Measurements from ENCODE around the gene CEBPA. TPM values are rescaled to one million over a fixed set of nuclear protein-coding genes. Genes with fewer than 3 reads are reported as not detected.

CEBPA gene
- 10 to 100 TPM; 14.1 to 19.4 TPM for polyA plus RNA-seq

DNA sequence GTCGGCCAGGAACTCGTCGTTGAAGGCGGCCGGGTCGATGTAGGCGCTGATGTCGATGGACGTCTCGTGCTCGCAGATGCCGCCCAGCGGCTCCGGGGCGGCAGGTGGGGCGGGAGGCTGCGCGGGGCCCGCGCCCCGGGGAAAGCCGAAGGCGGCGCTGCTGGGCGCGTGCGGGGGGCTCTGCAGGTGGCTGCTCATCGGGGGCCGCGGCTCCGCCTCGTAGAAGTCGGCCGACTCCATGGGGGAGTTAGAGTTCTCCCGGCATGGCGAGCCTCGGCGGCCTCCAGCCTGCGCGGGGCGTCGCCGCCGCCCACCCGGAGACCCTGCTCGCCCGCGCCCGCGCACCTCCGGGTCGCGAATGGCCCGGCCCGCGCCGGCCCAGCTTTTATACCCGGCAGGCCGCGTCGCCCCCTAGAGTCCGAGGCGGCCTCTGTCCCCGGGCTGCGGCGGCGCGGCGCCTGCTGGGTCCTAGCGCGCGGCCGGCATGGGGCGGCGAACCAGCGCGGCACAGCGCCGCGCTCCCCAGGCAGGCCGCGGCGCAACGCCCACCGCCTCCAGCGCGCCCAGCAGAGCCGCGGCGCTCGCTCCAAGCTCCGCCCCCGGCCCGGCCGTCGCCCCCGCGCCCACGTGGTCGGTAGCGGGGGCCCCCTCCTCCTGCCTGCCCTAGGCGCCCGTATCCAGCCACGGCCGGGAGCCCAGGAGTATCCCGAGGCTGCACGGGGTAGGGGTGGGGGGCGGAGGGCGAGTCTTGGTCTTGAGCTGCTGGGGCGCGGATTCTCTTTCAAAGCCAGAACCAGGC lies at the start of gene CEBPA:
CEBPA (minus strand) TSS at position 360 of the 799 bp plus-strand sequence; CDS start at position 240, 120 bp downstream.
- no peaks in the 10 kb centered on the region for H3K36me3 ChIP-seq (ENCODE audit: control insufficient read depth in 2 of 2, insufficient read depth in 2 of 2, low read length in 1 of 2)
- peaks cover 6 to 20% of the 10 kb centered on the region in 2 donors for H3K4me1 ChIP-seq (ENCODE audit: control insufficient read depth in 2 of 2, insufficient read depth in 2 of 2, low read length in 1 of 2)
- peak within 1 kb of the TSS; percentile 83 to 85 for H3K27ac ChIP-seq (ENCODE audit: low read depth in 2 of 2, low read length in 1 of 2)
- H3K4me3 ChIP-seq (ENCODE audit: low read depth in 1 of 2, low read length in 2 of 2), result peak within 1 kb of the TSS; percentile 68 to 76
- no peaks in the 10 kb centered on the region for H3K9me3 ChIP-seq (ENCODE audit: control insufficient read depth in 2 of 2, insufficient read depth in 1 of 2, low read depth in 1 of 2, low read length in 1 of 2)
- 1% methylated on average over 70 to 111 of the region's 111 CpGs for WGBS, 2 donors
- no peaks in the 10 kb centered on the region for H3K27me3 ChIP-seq (ENCODE audit: control insufficient read depth in 1 of 2, insufficient read depth in 2 of 2, low read length in 2 of 2)

DNA sequence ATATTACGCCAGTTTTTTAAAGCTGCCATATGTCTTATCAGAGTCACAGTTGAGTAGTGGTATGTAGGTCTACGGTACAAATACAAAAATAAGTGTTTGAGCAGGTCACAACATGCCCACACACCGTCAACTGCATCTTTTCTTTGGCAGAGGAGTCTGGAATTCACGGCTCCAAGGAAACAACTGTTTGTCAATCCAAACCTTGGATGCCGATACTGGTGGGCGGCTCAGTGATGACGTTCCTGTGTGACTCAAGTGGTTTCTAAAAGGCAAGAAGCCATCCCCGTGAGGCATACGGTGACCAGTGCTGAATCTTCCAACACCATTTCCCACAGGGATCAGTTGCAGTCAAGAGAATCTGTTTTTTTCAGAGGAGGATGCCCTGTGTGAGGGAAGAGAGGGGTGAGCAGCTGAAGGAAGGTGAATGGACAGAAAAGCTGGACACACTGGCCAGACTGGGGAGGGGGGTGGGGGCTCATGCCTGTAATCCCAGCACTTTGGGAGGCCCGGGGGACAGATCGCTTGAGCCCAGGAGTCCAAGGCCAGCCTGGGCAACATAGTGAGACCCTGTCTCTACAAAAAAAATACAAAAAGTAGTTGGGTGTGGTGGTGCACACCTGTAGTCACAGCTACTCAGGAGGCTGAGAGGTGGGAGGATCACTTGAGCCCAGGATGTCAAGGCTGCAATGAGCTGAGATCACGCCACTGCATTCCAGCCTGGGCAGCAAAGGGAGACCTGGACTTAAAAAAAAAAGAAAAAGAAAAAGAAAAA lies 48.4 kb upstream of the CEBPA start:
- Histone ChIP-seq H3K9me3 (ENCODE audit: control insufficient read depth in 2 of 2, insufficient read depth in 1 of 2, low read depth in 1 of 2, low read length in 1 of 2) (no peaks in the 10 kb centered on the region), H3K27ac (ENCODE audit: low read depth in 2 of 2, low read length in 1 of 2) (no peak overlapping the region), H3K36me3 (ENCODE audit: control insufficient read depth in 2 of 2, insufficient read depth in 2 of 2, low read length in 1 of 2) (no peaks in the 10 kb centered on the region), H3K4me3 (ENCODE audit: low read depth in 1 of 2, low read length in 2 of 2) (no peak overlapping the region), H3K27me3 (ENCODE audit: control insufficient read depth in 1 of 2, insufficient read depth in 2 of 2, low read length in 2 of 2) (no peaks in the 10 kb centered on the region), H3K4me1 (ENCODE audit: control insufficient read depth in 2 of 2, insufficient read depth in 2 of 2, low read length in 1 of 2) (peaks cover 0 to 3% of the 10 kb centered on the region in 2 donors)
- WGBS, 2 donors, result 51 to 68% methylated on average over 12 of the region's 12 CpGs

DNA sequence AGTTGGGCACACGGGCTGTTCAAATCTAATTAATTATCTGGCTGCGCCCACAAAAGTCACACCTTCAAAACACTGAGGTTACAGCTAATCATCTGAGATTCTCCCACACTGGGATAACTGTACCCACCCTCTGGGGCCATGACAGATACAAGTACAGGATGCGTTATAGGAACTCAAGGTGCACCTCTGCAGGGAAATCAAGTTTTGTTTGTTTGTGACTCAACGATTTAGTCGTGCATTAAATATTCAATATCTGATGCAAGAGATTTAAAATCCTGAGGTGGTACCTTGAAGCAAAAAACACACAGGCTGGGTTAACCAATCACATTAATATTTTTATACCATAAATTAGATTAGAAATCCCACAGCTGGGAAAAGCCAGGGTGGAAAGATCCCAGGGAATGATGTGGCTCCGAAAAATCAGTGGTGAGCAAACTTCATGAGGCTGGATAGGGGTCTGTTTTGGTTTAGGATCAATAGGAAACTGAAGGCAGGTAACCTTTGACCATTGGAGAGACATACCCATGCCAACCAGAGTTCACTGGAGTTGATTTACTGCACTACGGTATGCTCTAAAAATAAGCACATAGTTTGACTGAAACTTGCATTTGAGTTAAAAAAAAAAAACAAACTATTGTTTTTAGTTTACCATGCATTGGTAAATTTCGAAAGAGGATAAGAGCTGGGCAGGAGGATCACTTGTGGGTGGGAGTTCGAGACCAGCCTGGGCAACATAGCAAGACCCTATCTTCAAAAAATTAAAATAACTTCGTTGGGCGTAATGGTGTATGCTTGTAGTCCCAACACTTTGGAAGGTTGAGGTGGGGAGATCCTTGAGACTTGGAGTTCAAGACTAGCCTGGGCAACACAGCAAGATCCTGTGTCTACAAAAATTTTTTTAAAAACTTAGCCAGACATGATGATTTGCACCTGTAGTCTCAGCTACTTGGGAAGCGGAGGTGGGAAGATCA lies 47.3 kb upstream of the CEBPA start:
- Histone ChIP-seq H3K4me3 (ENCODE audit: low read depth in 1 of 2, low read length in 2 of 2) (no peak overlapping the region), H3K4me1 (ENCODE audit: control insufficient read depth in 2 of 2, insufficient read depth in 2 of 2, low read length in 1 of 2) (peaks cover 0 to 3% of the 10 kb centered on the region in 2 donors), H3K27ac (ENCODE audit: low read depth in 2 of 2, low read length in 1 of 2) (no peak overlapping the region), H3K27me3 (ENCODE audit: control insufficient read depth in 1 of 2, insufficient read depth in 2 of 2, low read length in 2 of 2) (no peaks in the 10 kb centered on the region), H3K9me3 (ENCODE audit: control insufficient read depth in 2 of 2, insufficient read depth in 1 of 2, low read depth in 1 of 2, low read length in 1 of 2) (no peaks in the 10 kb centered on the region), H3K36me3 (ENCODE audit: control insufficient read depth in 2 of 2, insufficient read depth in 2 of 2, low read length in 1 of 2) (no peaks in the 10 kb centered on the region)
- WGBS, 2 donors, result 81% methylated on average over 12 of the region's 12 CpGs

DNA sequence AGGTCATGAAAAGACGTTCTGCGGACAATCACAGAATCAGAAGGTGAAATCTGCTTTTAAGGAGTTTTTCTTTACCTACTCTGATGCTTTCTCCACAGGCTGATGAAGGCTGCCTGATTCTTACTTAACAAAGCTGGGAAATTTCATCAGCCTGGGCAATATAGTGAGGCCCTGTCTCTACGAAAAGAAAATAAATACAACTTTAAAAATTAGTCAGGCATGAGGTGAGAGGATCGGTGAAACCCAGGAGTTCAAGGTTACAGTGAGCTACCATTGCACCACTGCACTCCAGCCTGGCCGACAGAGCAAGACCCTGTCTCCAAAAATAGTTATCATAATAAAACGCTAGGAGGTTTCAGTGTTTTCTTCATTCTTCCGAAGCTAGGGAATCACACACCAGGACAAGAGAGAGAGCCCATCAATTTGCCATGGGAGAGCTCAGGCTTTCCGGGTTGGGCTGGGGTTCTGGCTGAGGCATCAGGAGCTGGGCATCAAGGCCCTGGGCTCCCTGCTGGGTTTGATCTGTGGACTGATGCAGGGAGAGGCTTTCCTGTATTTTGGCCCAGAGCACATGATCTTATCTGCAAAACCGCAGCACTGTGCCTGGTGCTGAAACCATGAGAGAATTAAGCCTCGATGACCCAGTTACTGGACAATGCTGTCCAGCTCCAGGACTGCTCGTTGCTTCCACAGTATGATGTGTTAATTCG lies 46.1 kb upstream of the CEBPA start:
- 74 to 78% methylated on average over 12 of the region's 12 CpGs for WGBS, 2 donors
- Histone ChIP-seq H3K4me1 (ENCODE audit: control insufficient read depth in 2 of 2, insufficient read depth in 2 of 2, low read length in 1 of 2) (peaks cover 0 to 3% of the 10 kb centered on the region in 2 donors), H3K4me3 (ENCODE audit: low read depth in 1 of 2, low read length in 2 of 2) (no peak overlapping the region), H3K27ac (ENCODE audit: low read depth in 2 of 2, low read length in 1 of 2) (no peak overlapping the region), H3K27me3 (ENCODE audit: control insufficient read depth in 1 of 2, insufficient read depth in 2 of 2, low read length in 2 of 2) (no peaks in the 10 kb centered on the region), H3K36me3 (ENCODE audit: control insufficient read depth in 2 of 2, insufficient read depth in 2 of 2, low read length in 1 of 2) (no peaks in the 10 kb centered on the region), H3K9me3 (ENCODE audit: control insufficient read depth in 2 of 2, insufficient read depth in 1 of 2, low read depth in 1 of 2, low read length in 1 of 2) (no peaks in the 10 kb centered on the region)

DNA sequence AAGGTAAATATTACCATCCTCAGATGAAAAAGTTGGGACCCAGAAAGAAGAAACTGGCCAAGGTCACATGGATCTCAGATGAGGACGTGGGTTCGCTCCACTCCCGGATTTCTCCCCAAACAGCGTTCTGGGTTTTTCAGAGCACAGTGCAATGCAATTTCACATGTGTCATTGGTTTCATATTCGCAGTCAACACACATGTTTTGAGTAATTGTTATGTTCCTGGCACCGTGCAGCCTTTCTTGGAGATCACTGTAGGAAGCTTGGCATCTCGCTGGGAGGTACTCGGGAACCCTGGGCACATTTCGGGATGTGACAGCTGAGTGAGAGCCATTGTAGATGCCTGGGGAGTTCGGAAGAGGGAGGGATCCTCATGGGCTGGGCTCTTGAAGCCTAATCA lies 45.0 kb upstream of the CEBPA start:
- Histone ChIP-seq H3K36me3 (ENCODE audit: control insufficient read depth in 2 of 2, insufficient read depth in 2 of 2, low read length in 1 of 2) (no peaks in the 10 kb centered on the region), H3K4me3 (ENCODE audit: low read depth in 1 of 2, low read length in 2 of 2) (no peak overlapping the region), H3K27me3 (ENCODE audit: control insufficient read depth in 1 of 2, insufficient read depth in 2 of 2, low read length in 2 of 2) (no peaks in the 10 kb centered on the region), H3K9me3 (ENCODE audit: control insufficient read depth in 2 of 2, insufficient read depth in 1 of 2, low read depth in 1 of 2, low read length in 1 of 2) (no peaks in the 10 kb centered on the region), H3K27ac (ENCODE audit: low read depth in 2 of 2, low read length in 1 of 2) (no peak overlapping the region), H3K4me1 (ENCODE audit: control insufficient read depth in 2 of 2, insufficient read depth in 2 of 2, low read length in 1 of 2) (peaks cover 0 to 3% of the 10 kb centered on the region in 2 donors)
- WGBS, 2 donors, result 86 to 89% methylated on average over 10 of the region's 10 CpGs

DNA sequence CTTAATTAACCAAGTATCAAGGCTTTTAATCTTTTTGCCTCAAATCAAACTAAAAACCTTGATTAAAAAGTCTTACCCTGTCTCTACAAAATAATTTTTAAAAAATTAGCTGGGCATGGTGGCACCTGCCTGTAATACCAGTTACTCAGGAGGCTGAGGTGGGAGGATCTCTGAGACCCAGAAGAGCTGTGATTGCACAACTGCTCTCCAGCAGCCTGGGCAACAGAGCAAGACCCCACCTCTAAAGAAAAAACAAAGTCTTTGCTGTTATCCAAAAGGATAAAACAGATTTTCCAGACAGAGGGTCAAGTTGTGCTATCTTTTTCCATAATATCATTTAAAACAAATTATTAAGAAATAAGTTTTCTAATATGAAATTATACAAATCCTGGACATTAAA lies 44.3 kb upstream of the CEBPA start:
- Histone ChIP-seq H3K36me3 (ENCODE audit: control insufficient read depth in 2 of 2, insufficient read depth in 2 of 2, low read length in 1 of 2) (no peaks in the 10 kb centered on the region), H3K4me1 (ENCODE audit: control insufficient read depth in 2 of 2, insufficient read depth in 2 of 2, low read length in 1 of 2) (peaks cover 0 to 3% of the 10 kb centered on the region in 2 donors), H3K9me3 (ENCODE audit: control insufficient read depth in 2 of 2, insufficient read depth in 1 of 2, low read depth in 1 of 2, low read length in 1 of 2) (no peaks in the 10 kb centered on the region), H3K27me3 (ENCODE audit: control insufficient read depth in 1 of 2, insufficient read depth in 2 of 2, low read length in 2 of 2) (no peaks in the 10 kb centered on the region), H3K4me3 (ENCODE audit: low read depth in 1 of 2, low read length in 2 of 2) (no peak overlapping the region), H3K27ac (ENCODE audit: low read depth in 2 of 2, low read length in 1 of 2) (no peak overlapping the region)

DNA sequence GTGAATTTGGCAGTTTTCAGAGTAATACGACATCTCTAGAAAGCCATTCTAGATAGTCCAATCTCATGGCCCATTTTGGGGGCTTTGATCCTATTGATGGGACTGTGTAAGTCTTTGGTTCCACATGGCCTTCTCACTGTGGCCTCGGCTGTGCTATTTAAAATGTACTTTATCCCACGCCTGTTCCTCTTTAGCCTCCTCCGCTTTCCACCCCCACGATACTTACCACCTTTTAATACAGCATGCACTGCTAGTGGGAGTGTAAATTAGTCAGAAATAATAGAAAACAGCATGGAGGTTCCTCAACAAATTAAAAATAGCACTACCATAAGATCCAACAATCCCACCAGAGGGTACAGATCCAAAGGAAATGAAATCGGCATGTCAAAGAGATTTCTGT lies 42.8 kb upstream of the CEBPA start:
- H3K4me3 ChIP-seq (ENCODE audit: low read depth in 1 of 2, low read length in 2 of 2), result no peak overlapping the region
- H3K4me1 ChIP-seq (ENCODE audit: control insufficient read depth in 2 of 2, insufficient read depth in 2 of 2, low read length in 1 of 2), result no peaks in the 10 kb centered on the region
- 88 to 96% methylated on average over 6 of the region's 6 CpGs for WGBS, 2 donors
- H3K27ac ChIP-seq (ENCODE audit: low read depth in 2 of 2, low read length in 1 of 2), result no peak overlapping the region
- no peaks in the 10 kb centered on the region for H3K9me3 ChIP-seq (ENCODE audit: control insufficient read depth in 2 of 2, insufficient read depth in 1 of 2, low read depth in 1 of 2, low read length in 1 of 2)
- no peaks in the 10 kb centered on the region for H3K27me3 ChIP-seq (ENCODE audit: control insufficient read depth in 1 of 2, insufficient read depth in 2 of 2, low read length in 2 of 2)
- no peaks in the 10 kb centered on the region for H3K36me3 ChIP-seq (ENCODE audit: control insufficient read depth in 2 of 2, insufficient read depth in 2 of 2, low read length in 1 of 2)

DNA sequence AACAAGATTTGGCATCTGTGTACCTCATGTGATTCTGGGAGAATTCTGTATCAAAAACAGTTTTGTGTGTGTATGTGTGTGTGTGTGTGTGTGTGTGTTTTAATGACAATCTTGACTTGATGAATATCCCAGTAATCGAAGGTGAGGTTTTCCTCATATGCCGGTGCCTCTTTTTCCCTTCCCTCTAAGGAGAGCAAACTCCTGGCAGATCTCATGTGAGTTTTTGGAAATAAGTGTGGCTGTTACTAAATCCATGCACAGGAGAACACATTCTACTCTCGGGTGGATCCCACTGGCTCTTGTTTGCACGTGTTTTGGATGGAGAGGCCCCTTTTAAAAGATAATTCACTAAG lies 42.2 kb upstream of the CEBPA start:
- Histone ChIP-seq H3K4me3 (ENCODE audit: low read depth in 1 of 2, low read length in 2 of 2) (no peak overlapping the region), H3K4me1 (ENCODE audit: control insufficient read depth in 2 of 2, insufficient read depth in 2 of 2, low read length in 1 of 2) (no peaks in the 10 kb centered on the region), H3K27me3 (ENCODE audit: control insufficient read depth in 1 of 2, insufficient read depth in 2 of 2, low read length in 2 of 2) (no peaks in the 10 kb centered on the region), H3K27ac (ENCODE audit: low read depth in 2 of 2, low read length in 1 of 2) (no peak overlapping the region), H3K36me3 (ENCODE audit: control insufficient read depth in 2 of 2, insufficient read depth in 2 of 2, low read length in 1 of 2) (no peaks in the 10 kb centered on the region), H3K9me3 (ENCODE audit: control insufficient read depth in 2 of 2, insufficient read depth in 1 of 2, low read depth in 1 of 2, low read length in 1 of 2) (no peaks in the 10 kb centered on the region)
- WGBS, 2 donors, result 35 to 40% methylated on average over 4 of the region's 4 CpGs

Data from esophagus (tissue), 2 donors.